Sigmoid colon (tissue), 7 donors: ENCODE measurements around the gene CCDC170. TPM values are rescaled to one million over a fixed set of nuclear protein-coding genes. Genes with fewer than 3 reads are reported as not detected.

Experiments used
- DNase-seq: peaks from one replicate; pipeline ENCODE4 v3.0.0-alpha.2; 2019
- H3K27ac ChIP-seq, 4 donors: fragments of 200-600 bp; sonication (generic); one replicate each; pipeline ENCODE4 v1.5.1; 2016 to 2019; ENCODE audit warnings: mild to moderate bottlenecking in 1 of 4
- H3K27me3 ChIP-seq, 3 donors: fragments of 200-600 bp; sonication (generic); one replicate each; pipeline ENCODE4 v1.5.1; 2019; ENCODE audit warnings: mild to moderate bottlenecking in 1 of 3
- H3K36me3 ChIP-seq, 4 donors: fragments of 200-600 bp; sonication (generic); one replicate each; pipeline ENCODE4 v1.5.1; 2016 to 2019
- H3K4me1 ChIP-seq, 4 donors: fragments of 200-600 bp; sonication (generic); one replicate each; pipeline ENCODE4 v1.5.1; 2017 to 2019
- H3K4me3 ChIP-seq, 4 donors: fragments of 200-600 bp; sonication (generic); one replicate each; pipeline ENCODE4 v1.5.1; 2017 to 2019; ENCODE audit warnings: mild to moderate bottlenecking in 2 of 4, moderate library complexity in 1 of 4
- H3K9me3 ChIP-seq, 4 donors: fragments of 200-600 bp in 3 of 4; sonication (generic) in 3 of 4; one replicate each; pipeline versions ENCODE4 v1.5.1 to v1.6.1; 2013 to 2019
- EP300 ChIP-seq, 4 donors: sonication (generic); formaldehyde crosslinking; IDR thresholded peaks; one replicate each; pipeline ENCODE4 v1.6.1; 2017; ENCODE audit warnings: antibody characterized with exemption in 4 of 4
- POLR2A ChIP-seq, 2 donors: fragments of 450-650 bp; IDR thresholded peaks; one replicate each; pipeline ENCODE4 v1.6.1; 2016; ENCODE audit warnings: antibody characterized with exemption in 2 of 2, mild to moderate bottlenecking in 2 of 2, moderate library complexity in 2 of 2
- POLR2AphosphoS5 ChIP-seq, 4 donors: sonication (generic); formaldehyde crosslinking; IDR thresholded peaks; one replicate each; pipeline ENCODE4 v1.6.1; 2017; ENCODE audit warnings: antibody characterized with exemption in 4 of 4
- WGBS, 2 donors: extraction: QIAGEN DNeasy Blood & Tissue Kit; methylation state at CpG; one replicate each; pipeline ENCODE4 v1.1.7; 2013; 5-methylcytosine and 5-hydroxymethylcytosine counted together
- intact Hi-C: fragments of 100-400 bp; cut with DNase I; formaldehyde crosslinking; loops from one replicate; pipeline ENCODE4 v1.15.1; 2023
- polyA plus RNA-seq, 3 donors: library from polyadenylated mRNA; stranded (reverse); fragments of 200-250 nt; gene quantifications; one replicate each; pipeline ENCODE4 v1.2.3, GENCODE V29; 2013
- total RNA-seq, 4 donors: library from RNA; depleted of rRNA; stranded (reverse); fragments of >200 nt; gene quantifications; one replicate each; pipeline ENCODE4 v1.1.0, GENCODE V29; 2016
- TF ChIP-seq, protein P1 (sequence below), 4 experiments: fragments of 450-650 bp in 3 of 4; fragments of 200-600 bp in 1 of 4; IDR thresholded peaks; one replicate each; pipeline ENCODE4 v1.5.1; 2016 to 2019; ENCODE audit warnings: antibody characterized with exemption in 4 of 4, mild to moderate bottlenecking in 3 of 4, moderate library complexity in 2 of 4
- donor health status: healthy with polysubstance abuse.
- donor health status: Bipolar disorder and iron deficiency.
- donor health status: healthy.

CCDC170 gene
- total and polyA plus RNA-seq, 7 donors: 0.33 to 2.5 (median 0.66) TPM

DNA sequence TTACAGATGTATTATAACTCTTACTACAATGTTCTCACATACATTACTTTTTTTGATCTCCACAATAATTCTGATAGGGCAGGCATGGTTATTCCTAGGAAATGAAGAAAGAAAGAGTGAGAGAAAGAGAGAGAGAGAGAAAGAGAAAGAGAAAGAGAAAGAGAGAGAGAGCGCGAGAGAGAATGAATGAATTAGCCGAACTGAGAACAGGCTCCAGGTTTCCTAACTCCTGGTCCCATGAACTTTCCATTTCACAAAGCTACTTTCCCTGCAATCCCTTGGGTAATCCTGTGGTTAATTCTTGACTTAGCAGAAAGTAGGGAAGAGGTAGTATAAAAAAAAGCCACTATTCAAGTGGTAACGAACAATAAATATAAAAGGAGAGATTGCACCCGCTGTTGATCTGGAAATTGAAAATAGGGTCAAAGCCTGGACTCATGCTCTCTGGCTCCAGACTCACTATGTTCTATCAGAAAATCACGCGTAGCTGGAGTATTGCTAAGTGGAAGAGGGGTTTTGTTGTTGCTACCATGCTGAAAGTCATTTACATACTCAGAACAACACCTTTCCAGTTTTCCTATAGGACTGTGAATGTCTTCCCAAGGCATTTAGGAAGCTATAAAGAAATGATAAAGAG, 131.2 kb downstream of the CCDC170 start:
- DNase-seq: no peak
- Histone ChIP-seq H3K4me1 (no peaks in the 10 kb centered on the region), H3K27ac (no peak overlapping the region), H3K4me3 (no peak overlapping the region), H3K9me3 (no peaks in the 10 kb centered on the region), H3K36me3 (no peaks in the 10 kb centered on the region), H3K27me3 (no peaks in the 10 kb centered on the region)
- intact Hi-C loops: no loop called here
- 93 to 95% methylated on average over 7 of the region's 7 CpGs for WGBS, 2 donors
- no peak for TF ChIP-seq POLR2AphosphoS5 (IDR thresholded peaks at IDR 0.05)
- TF ChIP-seq EP300 (IDR thresholded peaks at IDR 0.05): no peak
- no peak for TF ChIP-seq POLR2A (IDR thresholded peaks at IDR 0.05)
- TF ChIP-seq, protein P1, sequence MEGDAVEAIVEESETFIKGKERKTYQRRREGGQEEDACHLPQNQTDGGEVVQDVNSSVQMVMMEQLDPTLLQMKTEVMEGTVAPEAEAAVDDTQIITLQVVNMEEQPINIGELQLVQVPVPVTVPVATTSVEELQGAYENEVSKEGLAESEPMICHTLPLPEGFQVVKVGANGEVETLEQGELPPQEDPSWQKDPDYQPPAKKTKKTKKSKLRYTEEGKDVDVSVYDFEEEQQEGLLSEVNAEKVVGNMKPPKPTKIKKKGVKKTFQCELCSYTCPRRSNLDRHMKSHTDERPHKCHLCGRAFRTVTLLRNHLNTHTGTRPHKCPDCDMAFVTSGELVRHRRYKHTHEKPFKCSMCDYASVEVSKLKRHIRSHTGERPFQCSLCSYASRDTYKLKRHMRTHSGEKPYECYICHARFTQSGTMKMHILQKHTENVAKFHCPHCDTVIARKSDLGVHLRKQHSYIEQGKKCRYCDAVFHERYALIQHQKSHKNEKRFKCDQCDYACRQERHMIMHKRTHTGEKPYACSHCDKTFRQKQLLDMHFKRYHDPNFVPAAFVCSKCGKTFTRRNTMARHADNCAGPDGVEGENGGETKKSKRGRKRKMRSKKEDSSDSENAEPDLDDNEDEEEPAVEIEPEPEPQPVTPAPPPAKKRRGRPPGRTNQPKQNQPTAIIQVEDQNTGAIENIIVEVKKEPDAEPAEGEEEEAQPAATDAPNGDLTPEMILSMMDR (IDR thresholded peaks at IDR 0.05): no peak

DNA sequence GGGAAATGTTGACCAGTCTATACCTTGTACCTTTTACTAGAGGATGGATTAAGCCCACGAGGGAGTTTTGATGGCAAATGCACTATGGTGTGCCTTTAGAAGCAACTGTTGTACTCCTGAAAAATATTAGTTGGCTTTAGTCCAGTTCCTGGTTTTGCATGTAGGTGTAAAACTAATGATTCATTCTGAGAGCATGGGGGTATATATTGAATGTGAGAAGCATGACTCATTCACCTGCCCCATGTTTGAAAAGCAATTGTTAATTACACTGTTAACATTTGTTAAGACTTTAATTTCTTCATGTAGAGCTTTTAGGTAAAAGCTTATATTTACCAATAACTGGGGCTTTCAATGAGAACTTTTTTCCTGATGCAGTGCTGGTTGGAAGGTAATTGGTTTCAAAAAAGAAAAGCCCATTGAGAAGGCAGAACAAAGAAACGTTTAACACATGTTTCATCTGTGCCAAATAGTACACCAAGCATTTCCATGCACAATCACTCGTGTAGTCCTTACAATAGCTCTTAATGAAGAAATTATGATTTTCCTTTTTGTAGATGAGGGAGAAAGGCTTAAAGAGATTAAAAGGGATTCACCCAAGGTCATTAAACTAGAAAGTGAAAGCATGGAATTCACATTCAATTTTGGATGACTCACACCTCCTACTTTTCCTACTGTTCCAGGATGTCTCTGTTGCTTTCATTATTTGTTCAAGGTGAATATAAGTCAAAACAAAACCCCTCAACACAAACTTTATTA, 134.1 kb downstream of the CCDC170 start:
- 62 to 73% methylated on average over 3 of the region's 3 CpGs for WGBS, 2 donors
- intact Hi-C loops: no loop called here

DNA sequence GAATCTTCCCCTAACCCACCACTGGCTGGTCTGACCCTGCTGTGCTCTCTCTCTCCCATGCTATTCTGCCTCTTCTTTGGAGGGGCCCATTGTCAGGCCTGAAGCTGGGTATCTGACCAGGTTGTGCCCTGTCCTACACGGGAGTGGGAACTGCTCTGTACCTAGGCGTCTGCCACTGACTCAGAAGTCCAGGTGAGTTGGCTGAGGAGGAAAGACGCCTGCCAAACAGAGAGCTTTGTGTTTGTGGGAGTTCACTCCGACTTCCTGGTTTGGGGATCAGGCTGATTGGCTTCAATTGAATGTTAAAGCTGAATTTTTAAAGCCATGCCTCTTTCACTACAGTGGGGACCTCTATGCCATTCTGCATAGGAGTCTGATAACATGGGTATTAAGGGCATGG, 136.0 kb downstream of the CCDC170 start:
- Histone ChIP-seq H3K4me3 (no peak overlapping the region), H3K9me3 (no peaks in the 10 kb centered on the region), H3K27ac (no peak overlapping the region), H3K36me3 (no peaks in the 10 kb centered on the region), H3K4me1 (no peaks in the 10 kb centered on the region), H3K27me3 (no peaks in the 10 kb centered on the region)
- TF ChIP-seq EP300 (IDR thresholded peaks at IDR 0.05) (no peak), POLR2A (IDR thresholded peaks at IDR 0.05) (no peak)
- TF ChIP-seq, protein P1 (IDR thresholded peaks at IDR 0.05): no peak
- 45 to 68% methylated on average over 4 of the region's 4 CpGs for WGBS, 2 donors
- no peak for DNase-seq
- intact Hi-C loops: no loop called here

More for the DNA sequence above, 134.1 kb downstream of the CCDC170 start:
- Histone ChIP-seq H3K4me3 (no peak overlapping the region), H3K4me1 (no peaks in the 10 kb centered on the region), H3K27ac (no peak overlapping the region), H3K36me3 (no peaks in the 10 kb centered on the region), H3K27me3 (no peaks in the 10 kb centered on the region), H3K9me3 (no peaks in the 10 kb centered on the region)
- no peak for DNase-seq
- TF ChIP-seq, protein P1 (IDR thresholded peaks at IDR 0.05): no peak
- TF ChIP-seq EP300 (IDR thresholded peaks at IDR 0.05) (no peak), POLR2A (IDR thresholded peaks at IDR 0.05) (no peak), POLR2AphosphoS5 (IDR thresholded peaks at IDR 0.05) (no peak)

DNA sequence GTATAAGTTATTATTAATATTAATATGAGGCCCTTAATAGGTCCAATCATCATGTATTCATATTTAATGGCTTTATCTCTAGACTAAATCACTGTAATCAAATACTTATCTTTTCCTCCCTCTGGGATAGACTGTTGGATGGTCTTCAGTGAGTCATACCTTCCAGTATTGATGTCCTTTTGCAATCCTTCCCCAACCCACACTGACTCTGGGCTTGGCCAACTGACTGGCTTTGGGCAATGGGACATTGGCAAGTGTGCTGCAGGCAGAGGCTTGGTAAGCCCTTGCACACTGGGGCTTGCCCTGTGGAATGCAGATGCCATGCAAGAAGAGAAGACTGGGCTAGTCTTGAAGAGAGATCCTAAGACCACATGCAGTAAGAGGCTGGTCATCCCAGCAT, 136.6 kb downstream of the CCDC170 start:
- no peaks in the 10 kb centered on the region for H3K27me3 ChIP-seq
- intact Hi-C loops: no loop called here
- DNase-seq: no peak
- no peaks in the 10 kb centered on the region for H3K36me3 ChIP-seq
- no peak overlapping the region for H3K4me3 ChIP-seq
- TF ChIP-seq EP300 (IDR thresholded peaks at IDR 0.05) (no peak), POLR2A (IDR thresholded peaks at IDR 0.05) (no peak), POLR2AphosphoS5 (IDR thresholded peaks at IDR 0.05) (no peak)
- TF ChIP-seq, protein P1 (IDR thresholded peaks at IDR 0.05): no peak
- H3K9me3 ChIP-seq: no peaks in the 10 kb centered on the region
- H3K27ac ChIP-seq: no peak overlapping the region
- H3K4me1 ChIP-seq: no peaks in the 10 kb centered on the region
